Kidney capillary endothelial cell (primary cell): ENCODE measurements around the gene THAP4.
"Not testable (repeated sequence)": the region's sequence is repeated elsewhere in the genome, so short reads cannot be mapped to it uniquely, and the experiment has no call there.

ENCODE experiments used
- DNase-seq: peaks from one replicate; pipeline ENCODE4 v3.0.0-alpha.2; 2018; ENCODE audit warnings: low spot score

THAP4 gene

DNA sequence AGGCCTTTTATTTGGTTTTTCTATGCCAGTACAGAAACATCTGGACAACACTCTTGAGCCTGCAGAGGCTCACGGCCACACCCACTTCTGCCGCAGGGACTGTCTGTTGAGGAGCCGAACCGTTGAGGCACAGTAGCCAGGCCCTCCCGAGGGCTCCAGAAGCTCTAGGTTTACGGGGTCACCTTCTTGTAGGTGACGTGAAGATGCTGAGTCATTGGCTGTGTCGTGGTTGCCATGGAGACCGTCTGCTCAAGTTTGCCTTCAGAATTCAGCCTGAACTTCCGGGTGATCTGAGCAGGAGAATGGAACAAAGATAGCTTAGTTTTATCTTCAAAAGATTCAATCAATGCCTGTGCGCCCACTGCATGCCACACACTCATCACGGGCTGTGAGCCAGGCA, 52.5 kb downstream of the THAP4 start:
- DNase-seq, result no peak

DNA sequence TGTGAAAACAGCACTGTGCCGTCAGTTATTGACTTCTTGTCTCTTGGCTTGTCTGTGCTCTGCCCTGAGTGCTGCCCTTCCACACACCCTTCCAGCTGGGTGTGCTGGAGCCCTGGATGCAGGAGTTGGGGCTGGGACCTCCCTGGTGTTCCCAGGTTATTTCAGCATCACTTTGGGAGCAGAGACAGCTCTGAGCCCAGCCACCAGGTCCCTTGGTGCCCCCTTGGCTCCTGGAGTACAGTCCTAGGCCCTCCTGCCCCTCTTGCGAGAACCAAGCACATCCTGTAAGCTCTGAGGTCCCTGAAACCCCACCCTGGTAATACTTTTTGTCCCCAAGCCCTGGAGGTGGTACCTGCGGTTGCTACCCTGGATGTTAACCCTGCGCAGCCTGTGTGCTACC, 54.2 kb downstream of the THAP4 start:
- DNase-seq, result no peak

DNA sequence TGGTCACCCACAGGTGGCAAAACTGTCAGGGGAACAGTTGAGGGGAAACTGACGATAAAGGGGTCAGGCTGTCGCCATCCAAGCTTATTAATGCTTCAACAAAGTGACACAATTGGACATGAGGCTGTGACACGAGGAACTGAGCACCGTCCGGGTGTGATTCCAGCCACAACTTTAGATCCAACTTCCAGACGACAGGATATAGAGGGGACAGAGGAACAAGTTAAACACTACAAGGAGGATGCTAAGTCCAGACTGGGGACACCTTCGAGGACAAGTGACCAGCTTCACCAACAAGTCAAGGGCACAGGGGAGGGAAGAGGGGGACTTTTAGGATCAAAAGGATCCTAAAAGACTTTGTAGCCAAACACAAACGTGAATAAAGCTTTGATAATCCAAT, 54.6 kb downstream of the THAP4 start:
- DNase-seq, result no peak

DNA sequence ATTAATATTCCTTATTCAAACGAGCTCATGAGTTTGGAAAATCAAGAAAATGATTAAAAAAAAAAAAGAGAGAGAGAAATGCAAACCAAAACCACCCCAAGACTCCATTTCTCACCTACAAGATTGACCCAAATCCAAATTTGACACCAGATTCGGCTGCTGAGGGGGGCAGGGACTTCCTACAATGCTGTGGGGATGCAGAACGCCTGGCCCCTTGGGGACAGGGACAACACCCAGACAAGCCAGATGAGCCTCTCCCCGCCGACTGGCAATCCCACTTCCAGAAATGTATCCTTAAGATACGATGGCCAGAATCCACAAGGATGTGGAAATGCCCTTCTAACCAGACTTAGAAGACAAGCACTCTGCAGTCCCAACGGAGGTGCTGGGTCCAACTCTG, 57.7 kb downstream of the THAP4 start:
- no peak for DNase-seq

DNA sequence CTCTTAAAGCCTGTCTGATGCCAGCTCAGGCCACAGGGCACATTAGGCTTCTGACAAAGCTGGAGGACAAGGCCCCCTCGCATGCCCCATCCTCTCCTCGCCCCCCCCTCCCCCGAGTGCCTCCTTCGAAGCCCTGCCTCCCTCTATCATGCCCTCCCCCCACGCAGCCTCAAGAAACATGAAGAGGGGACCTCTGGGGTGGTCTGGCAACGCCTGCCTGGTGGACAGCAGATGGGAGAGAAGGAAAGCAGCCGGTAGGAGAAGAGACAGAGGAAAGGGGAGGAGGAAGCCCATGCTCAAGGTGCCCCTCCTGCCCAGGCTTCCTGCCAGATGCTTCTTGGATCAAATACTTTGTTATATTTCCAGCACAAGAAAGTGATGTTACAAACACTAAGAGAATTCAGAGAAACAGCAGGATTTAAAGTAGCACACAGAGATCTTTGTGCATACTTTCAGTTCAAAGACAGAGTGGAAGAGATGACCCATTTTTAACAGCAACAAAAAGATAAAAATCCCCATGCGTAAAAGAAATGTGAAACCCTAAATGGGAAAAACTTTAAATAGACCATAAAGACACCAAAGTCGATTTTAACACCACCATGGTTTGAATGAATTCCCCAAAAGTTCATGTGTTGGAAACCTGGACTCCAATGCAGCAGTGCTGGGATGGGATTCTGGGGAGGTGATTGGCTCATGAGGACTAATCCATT, 59.4 kb downstream of the THAP4 start:
- no peak for DNase-seq

DNA sequence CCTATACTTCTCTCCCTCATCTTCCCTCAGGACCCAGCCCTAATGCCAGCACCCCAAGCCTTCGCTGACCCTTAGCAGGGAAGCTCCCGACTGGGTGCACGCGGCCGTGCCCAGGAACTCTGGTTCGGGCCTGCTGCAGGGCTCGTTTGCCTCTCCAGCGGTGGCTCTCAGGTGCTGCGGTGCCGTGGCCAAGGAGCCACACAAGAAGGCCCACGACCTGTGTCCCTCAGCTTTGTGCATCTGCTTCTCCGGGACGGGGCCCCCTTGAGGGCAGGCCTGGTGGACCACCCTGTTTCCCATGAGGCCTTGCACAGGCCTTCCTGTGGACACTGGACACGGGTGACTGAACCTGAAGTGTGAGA, 60.7 kb downstream of the THAP4 start:
- no peak for DNase-seq

DNA sequence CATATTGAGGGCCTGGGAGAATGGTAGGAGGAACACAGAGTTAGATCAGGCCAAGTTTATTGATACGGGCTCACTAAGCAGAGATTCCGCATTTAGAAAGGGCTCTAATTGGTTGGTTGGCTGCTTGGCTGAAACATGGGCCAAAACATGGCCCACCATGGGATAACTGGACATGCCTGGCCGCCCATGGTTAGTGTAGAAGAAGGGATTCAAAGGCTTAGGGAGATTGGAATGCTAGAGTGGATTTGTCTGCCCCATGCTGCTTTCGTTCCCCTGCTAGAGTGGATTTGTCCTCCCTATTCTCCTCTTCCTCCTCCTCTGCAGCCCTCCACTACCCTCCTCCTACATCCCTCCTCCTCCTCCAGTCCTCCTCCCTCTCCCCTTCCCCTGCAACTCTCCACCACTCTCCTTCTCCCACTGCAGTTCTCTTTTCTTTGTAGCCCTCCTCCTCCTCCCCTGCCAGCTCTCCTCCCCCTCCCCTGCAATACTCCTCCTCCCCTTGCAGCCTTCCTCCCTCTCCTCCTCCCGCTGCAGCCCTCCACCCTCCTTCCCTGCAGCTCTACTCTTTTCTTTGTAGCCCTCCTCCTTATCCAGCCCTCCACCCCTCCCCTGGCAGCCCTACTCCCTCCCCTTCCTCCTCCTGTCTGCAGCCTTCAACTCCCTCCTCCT, 61.2 kb downstream of the THAP4 start:
- DNase-seq, result no peak

DNA sequence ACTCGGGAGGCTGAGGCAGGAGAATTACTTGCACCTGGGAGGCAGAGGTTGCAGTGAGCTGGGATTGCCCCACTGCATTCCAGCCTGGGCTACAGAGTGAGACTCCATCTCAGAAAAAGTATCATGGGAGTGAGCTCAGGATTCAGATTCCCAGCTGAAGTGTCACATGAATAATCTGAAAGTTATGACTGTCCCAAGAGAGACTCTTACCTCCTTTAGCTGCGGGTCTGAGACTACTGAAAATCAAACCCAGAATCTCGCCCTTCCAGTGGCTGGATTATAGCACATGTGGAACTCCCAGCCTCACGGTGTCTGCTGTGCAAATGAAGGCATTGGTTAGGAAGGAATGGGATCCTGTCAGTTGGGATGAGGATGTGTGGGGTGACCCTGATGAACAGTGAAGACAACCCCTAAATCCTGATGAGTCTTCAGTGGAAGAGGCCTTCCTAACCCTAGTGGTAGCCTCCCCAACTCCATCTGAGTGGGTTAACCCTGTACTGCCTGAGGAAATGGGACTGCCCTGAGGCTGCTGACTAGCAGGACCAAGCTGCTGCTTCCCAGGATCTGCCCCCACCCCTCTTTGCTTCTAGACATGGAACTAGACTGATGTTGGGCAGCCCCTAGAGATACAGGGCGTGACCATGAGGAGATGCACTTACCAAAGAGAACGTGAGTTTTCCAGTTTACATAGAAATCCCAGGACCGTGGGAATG, 61.9 kb downstream of the THAP4 start:
- no peak for DNase-seq

DNA sequence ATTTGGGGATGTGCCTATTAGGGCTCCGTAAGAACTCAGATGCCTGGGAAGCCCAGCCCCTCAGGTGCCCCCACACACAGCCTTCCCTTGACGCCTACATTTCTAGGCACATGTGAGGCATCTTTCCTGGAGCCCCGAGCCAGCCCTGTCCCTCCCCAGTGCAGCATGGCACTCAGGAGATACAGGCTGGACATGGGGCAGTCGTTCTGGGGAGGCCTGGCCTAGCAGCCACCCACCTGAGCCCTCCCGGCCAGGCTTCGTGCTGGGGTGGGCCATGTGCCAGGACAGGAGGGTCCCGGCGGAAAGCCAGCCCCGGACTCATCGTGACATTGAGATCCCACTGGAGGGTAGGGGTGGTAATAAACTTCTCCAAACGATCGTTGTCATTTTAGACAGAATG, 63.2 kb downstream of the THAP4 start:
- no peak for DNase-seq

DNA sequence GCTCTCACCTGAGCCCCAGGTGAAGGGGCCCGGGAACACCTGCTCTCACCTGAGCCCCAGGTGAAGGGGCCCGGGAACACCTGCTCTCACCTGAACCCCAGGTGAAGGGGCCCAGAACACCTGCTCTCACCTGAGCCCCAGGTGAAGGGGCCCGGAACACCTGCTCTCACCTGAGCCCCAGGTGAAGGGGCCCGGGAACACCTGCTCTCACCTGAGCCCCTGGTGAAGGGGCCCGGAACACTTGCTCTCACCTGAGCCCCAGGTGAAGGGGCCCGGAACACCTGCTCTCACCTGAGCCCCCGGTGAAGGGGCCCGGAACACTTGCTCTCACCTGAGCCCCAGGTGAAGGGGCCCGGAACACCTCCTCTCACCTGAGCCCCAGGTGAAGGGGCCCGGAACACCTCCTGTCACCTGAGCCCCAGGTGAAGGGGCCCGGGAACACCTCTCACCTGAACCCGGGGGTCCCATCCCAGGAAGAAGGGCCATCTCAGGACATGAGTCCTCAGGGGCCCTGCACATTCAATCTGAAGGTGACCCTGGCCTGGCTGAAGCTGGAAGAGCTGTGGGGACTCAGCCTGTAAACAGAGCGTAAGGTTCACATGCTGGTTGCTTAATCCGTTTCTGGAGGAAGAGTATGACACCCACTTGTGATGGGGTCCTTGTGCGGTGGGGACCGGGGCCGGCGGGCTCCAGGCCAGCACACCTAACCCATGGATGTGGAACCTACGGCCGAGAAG, 63.9 kb downstream of the THAP4 start:
- DNase-seq, result not testable (repeated sequence)

DNA sequence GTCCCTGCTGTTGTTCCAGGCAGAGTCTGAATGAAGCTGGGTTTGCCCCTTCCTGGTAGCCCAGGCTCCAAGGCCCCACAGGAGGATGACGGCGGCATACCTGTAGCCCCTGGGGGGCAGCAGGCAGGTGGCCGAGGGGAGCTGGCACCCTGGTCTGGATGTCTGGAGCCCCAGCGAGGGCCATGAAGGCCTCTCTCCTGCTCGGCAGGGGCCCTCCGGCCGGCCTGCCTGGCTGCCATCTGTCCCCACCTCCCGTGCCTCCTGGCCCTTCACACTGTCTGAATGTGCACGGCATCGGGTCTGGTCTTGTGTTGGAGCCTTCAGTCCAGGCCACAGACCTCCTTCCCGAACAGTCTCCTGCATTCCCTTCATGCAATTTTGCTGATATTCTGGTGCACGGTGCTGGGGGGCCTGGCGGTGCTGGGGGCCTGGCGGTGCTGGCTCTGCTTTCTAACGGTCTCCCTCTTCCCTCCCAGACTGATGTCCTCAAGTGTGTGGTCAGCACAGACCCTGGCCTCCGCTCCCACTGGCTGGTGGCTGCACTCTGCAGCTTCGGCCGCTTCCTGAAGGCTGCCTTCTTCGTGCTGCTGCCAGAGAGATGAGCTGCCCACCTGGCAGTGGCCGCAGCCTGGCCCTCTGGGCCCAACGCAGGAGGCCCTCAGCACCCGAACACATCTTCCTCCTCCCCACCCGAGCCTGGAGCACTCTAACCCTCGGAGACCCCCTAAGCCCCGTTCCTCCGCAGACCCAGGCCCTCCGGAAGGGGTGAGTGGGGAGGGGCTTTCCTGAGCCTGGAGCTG, 64.9 kb downstream of the THAP4 start:
- DNase-seq, result no peak

DNA sequence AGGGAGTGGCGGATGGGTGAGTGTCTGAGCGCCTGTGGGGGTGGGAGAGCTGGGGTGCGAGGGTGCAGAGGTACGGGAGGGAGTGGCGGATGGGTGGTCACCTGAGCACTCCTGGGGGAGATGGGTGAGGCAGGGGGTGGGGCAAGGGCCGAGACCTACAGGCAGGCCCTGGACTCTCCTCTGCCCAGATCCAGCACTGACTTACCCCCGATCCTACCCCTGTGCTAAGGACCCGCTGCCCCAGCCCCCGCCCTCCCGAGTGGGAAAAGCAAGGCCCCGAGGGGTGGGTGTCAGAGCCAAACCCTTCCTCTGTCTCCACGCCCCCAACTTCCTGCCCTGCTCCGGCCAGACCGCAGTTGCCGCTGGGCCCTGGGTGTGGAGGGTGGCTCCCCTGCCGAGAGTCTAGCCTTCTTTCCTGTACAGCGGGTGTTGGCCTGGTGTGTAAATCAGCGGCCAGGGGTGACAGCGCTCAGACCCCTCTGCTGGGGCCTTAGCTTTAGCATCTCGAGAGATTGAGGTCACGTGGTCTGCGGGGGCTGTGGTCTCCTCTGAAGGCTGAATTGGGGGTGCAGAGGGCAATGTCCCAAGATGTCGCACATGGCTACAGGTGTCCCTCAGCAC, 65.9 kb downstream of the THAP4 start:
- no peak for DNase-seq

DNA sequence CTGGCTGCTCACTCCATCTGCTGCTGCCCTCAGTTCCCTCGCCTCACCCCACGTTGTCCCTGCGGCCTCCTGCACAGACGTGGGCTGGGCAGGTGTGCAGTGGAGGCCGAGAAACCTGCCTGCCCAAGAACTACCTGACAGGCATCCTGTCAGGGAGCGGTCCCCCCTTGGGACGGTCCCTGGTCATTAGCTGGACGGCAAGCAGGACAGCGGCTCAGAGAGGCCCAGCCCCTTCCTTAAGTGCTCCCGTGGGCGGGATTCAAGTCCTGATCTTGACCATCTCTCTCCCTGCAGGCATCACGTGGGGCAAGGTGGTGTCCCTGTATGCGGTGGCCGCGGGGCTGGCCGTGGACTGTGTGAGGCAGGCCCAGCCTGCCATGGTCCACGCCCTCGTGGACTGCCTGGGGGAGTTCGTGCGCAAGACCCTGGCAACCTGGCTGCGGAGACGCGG, 67.1 kb downstream of the THAP4 start:
- DNase-seq, result no peak

DNA sequence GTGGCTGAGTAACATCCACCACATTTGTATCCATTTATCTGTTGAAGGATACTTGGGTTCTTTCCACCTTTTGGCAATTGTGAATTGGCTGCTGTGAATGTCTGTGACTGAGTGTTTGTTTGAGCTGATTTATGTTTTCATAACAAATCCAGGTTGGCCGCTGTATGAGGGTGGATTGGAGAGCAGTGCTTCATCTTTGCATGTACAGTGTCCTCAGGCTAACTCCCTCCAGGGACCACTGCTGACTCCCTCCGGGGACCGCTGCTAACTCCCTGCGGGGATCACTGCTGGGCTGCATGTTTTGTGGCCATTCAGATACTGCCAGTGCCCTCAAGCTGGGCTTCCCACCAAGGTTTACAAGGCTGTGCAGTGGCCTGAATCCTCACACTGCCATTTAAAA, 68.2 kb downstream of the THAP4 start:
- DNase-seq, result no peak

DNA sequence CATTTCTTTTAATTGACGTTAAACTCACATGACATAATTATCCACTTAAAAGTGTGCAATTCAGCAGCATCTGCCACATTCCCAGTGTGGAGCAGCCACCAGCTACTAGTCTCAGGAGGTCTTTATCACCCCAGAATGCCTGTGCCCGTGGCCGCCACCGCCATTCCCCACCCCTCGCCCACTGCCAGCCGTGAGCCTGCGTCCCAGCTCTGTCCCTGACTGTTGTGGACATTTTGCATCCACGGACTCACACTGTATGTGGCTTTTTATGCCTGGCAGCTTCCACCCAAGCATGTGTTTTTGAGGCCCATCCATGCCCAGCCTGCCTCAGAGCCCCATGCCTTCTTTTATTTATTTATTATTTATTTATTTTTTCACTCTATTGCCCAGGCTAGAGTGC, 69.2 kb downstream of the THAP4 start:
- DNase-seq, result no peak

DNA sequence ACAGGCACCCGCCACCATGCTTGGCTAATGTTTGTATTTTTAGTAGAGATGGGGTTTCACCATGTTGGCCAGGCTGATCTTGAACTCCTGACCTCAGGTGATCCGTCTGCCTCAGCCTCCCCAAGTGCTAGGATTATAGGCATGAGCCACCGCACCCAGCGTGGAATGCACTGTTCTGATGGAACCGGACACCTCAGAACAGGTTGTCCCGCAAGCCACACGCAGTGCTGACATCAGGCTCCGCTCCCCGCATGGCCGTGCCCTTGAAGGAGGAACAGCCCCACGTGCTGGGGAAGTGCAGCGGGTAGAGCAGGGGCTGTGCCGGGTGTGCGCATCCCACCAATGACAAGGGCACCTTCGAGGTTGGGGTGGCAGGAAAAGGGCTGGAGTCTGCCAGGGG, 69.7 kb downstream of the THAP4 start:
- DNase-seq, result not testable (repeated sequence)

DNA sequence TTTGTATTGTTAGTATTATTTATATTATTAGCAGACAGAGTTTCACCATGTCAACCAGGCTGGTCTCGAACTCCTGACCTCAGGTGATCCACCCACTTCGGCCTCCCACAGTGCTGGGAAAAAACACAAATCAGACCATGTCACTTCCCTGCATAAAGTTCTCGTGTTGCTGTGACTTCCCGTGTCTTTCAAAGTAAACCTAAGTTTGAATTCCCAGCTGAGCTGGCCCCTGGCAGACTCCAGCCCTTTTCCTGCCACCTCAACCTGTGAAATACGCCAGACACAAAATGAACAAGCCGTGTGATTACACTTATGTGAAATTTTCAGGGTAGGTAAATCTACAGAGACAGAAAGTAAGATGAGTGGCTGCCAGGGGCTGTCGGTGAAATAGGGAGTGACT, 70.5 kb downstream of the THAP4 start:
- no peak for DNase-seq

DNA sequence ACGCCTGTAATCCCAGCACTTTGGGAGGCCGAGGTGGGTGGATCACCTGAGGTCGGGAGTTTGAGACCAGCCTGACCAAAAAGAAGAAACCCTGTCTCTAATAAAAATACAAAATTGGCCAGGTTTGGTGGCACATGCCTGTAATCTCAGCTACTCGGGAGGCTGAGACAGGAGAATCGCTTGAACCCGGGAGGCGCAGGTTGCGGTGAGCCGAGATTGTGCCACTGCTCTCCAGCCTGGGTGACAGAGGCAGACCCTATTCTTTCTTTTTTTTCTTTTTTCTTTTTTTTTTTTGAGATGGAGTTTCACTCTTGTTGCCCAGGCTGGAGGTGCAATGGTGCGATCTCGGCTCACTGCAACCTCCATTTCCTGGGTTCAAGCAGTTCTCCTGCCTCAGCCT, 70.9 kb downstream of the THAP4 start:
- not testable (repeated sequence) for DNase-seq

DNA sequence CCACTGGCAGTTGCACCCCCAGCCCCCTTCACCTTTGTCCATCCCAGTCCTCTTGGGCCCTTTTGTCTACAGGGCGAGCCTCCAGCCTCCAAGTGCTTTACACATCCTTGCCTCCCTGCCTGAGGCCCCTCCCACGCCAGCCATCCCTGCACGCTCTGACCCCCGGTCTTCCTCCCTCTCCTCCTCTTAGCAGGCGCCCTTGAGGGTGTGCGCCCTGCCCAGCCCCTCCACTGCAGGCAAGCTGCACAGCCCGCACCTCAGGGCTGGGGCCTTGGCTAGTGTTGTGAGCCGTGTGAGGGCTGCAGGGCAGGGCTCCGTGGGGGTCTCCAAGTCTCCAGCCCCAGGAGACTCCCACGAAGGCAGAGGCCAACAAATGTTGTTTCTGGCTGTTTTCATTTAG, 71.5 kb downstream of the THAP4 start:
- DNase-seq, result no peak

DNA sequence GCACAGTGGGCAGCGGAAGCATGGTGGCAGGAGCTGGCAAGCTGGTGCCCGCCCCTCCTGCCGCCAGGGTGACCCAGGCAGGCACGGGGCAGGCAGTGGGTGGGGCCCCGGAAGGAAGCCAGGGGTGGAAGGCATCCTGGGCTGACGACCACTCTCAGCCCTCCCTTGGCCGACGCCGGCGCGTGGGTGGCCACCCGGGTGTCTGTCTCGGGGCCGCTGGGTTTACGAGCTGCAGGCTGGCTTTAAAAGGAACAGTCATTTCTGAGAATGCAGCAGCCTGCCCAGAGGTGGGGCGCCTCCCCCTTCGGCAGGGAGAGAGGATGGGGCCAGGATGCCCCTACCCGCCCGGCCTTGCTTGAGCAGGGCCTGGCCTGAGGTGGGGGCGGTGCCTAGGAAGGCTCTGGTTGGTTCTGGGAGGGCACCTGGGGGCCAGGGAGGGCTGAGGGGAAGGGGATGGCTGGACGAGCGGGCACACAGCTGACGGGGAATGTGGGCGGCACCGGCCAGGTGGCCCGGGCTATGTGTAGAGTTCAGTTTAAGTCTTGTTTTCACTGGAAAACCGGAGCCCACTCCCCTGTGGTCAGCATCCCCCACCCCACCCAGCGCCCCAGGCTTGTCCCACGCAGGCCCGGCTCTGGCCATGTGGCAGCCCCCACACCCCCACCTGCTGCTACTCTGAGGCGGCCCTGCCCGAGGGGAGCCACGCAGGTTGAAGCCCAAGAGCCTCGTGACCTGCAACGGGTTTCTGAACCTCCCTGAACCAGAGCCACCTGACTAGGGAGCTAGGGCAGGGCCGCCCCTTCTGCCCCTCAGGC, 72.2 kb downstream of the THAP4 start:
- no peak for DNase-seq
